ENCODE results near the gene LY86. TPM values are rescaled to one million over a fixed set of nuclear protein-coding genes. Genes with fewer than 3 reads are reported as not detected.

Gene LY86
- total RNA-seq, 1 donor from 2014 or later: not detected

DNA sequence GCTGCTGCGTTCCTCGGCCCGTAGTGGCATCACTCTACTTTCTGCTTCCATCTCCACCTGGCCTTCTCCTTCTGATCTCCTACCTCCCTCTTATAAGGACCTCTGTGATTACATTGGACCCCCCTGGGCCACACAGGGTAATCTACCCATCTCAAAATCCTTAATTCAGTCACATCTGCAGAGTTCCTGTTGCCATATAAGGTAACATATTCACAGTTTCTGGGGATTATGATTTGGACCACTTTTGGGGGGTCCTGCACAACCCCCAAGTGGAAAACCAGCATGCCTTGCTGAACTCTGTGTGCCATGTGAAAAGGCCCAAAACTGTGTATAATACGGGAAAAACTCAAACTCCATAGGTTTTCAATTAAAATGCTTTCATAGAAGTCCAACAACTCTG, 51.1 kb downstream of the LY86 start:
- Mint-ChIP-seq H3K27ac (no peak overlapping the region), H3K27me3 (peaks cover 3% of the 10 kb centered on the region), H3K36me3 (ENCODE audit: insufficient read depth) (no peaks in the 10 kb centered on the region), H3K4me3 (ENCODE audit: low read depth) (no peak overlapping the region), H3K9me3 (ENCODE audit: low read depth) (no peaks in the 10 kb centered on the region), H3K4me1 (ENCODE audit: low read depth) (peaks cover 2% of the 10 kb centered on the region)
- no peak for DNase-seq (ENCODE audit: low spot score, unreplicated experiment)
- TF ChIP-seq CTCF (IDR thresholded peaks at IDR 0.05; ENCODE audit: unreplicated experiment): no peak

DNA sequence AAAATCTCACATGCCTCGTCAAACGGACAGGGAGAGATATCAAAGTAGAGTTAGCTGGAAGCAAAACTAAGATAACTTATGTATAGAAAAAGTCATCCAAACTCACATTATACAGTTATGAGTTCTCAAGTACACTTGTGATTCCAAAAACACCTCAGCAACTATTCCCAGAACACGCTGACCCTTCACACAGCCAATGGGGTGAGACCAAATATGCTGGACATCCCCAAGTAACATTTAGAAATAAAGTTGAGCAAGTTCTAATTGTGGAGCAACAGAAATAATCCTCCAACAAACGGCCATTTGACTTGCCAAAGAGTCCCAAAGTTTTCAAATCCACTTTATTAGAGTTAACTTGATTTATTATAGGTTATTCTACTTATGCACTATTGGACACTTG, 52.4 kb downstream of the LY86 start:
- DNase-seq (ENCODE audit: low spot score, unreplicated experiment): no peak
- Mint-ChIP-seq H3K27ac (no peak overlapping the region), H3K4me3 (ENCODE audit: low read depth) (no peak overlapping the region), H3K4me1 (ENCODE audit: low read depth) (peaks cover 2% of the 10 kb centered on the region), H3K27me3 (peaks cover 3% of the 10 kb centered on the region), H3K9me3 (ENCODE audit: low read depth) (no peaks in the 10 kb centered on the region), H3K36me3 (ENCODE audit: insufficient read depth) (no peaks in the 10 kb centered on the region)
- TF ChIP-seq CTCF (IDR thresholded peaks at IDR 0.05; ENCODE audit: unreplicated experiment): no peak

GRCh38 chr6:6643398-6643797, 54.9 kb downstream of the LY86 start:
- DNase-seq (ENCODE audit: low spot score, unreplicated experiment): no peak
- H3K9me3 Mint-ChIP-seq (ENCODE audit: low read depth): no peaks in the 10 kb centered on the region
- peaks cover 3% of the 10 kb centered on the region for H3K27me3 Mint-ChIP-seq
- no peaks in the 10 kb centered on the region for H3K4me1 Mint-ChIP-seq (ENCODE audit: low read depth)
- H3K27ac Mint-ChIP-seq: no peak overlapping the region
- no peak for TF ChIP-seq CTCF (IDR thresholded peaks at IDR 0.05; ENCODE audit: unreplicated experiment)
- H3K4me3 Mint-ChIP-seq (ENCODE audit: low read depth): no peak overlapping the region
- H3K36me3 Mint-ChIP-seq (ENCODE audit: insufficient read depth): no peaks in the 10 kb centered on the region

DNA sequence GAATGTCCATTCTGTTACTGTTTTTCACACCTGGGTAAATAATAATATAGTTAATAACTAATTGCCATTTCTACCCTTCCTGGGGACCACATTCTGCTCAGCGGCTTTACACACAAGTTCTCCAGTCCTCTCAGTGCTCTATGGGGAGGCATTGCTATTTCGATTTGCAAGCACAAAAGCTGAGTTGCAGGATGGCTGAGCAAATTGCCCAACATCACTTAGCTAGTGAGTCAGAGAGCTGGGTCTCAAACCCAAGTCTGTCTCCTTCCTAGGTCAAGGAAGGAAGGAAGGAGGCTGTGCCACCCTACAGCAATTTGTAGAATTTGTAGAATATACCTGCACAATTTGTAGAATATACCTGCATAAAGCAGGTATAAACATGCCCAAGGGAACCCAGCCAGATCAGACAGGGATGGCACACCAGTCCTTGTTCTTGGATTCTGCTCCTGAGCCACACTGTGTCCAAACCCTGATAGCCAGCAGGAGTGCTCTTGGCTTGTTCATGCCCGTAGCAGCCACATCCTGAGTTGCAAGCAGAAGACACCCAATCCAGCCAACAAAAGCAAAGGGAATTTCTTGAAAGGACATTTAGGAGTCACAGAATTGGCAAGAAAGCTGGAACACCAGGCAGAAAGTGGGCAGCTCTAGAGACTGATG, 56.9 kb downstream of the LY86 start:
- TF ChIP-seq CTCF (IDR thresholded peaks at IDR 0.05; ENCODE audit: unreplicated experiment): no peak
- Mint-ChIP-seq H3K4me1 (ENCODE audit: low read depth) (no peaks in the 10 kb centered on the region), H3K36me3 (ENCODE audit: insufficient read depth) (no peaks in the 10 kb centered on the region), H3K4me3 (ENCODE audit: low read depth) (no peak overlapping the region), H3K27me3 (peaks cover 3% of the 10 kb centered on the region), H3K27ac (no peak overlapping the region), H3K9me3 (ENCODE audit: low read depth) (no peaks in the 10 kb centered on the region)
- DNase-seq (ENCODE audit: low spot score, unreplicated experiment): no peak

DNA sequence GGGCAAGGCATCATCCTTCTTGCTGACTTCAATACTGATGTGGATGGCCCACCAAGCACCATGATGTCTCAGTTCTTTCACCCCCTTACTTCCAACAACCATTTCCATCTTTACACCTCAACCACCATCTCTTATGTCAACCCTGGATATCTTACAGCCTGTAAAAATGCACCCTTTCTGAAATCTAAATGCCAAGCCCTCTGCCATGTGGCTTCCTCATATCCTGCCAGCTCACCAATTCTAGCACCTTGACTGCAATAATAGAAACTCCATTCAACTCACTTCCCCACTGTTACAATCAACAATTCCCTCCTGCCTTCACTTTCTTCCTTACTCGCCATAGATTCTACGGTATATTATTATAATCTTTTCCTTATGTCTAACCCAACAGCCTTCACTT, 57.9 kb downstream of the LY86 start:
- Mint-ChIP-seq H3K27ac (no peak overlapping the region), H3K9me3 (ENCODE audit: low read depth) (no peaks in the 10 kb centered on the region), H3K4me3 (ENCODE audit: low read depth) (no peak overlapping the region), H3K27me3 (peaks cover 3% of the 10 kb centered on the region), H3K36me3 (ENCODE audit: insufficient read depth) (no peaks in the 10 kb centered on the region), H3K4me1 (ENCODE audit: low read depth) (no peaks in the 10 kb centered on the region)
- no peak for DNase-seq (ENCODE audit: low spot score, unreplicated experiment)
- TF ChIP-seq CTCF (IDR thresholded peaks at IDR 0.05; ENCODE audit: unreplicated experiment): no peak

Data from progenitor cell of endocrine pancreas (in vitro differentiated cells).